ENCODE data around the gene SYTL2. TPM values are rescaled to one million over a fixed set of nuclear protein-coding genes. Genes with fewer than 3 reads are reported as not detected.

The SYTL2 gene
- total and polyA plus RNA-seq, 9 donors: 4.2 to 26.1 (median 8.2) TPM

DNA sequence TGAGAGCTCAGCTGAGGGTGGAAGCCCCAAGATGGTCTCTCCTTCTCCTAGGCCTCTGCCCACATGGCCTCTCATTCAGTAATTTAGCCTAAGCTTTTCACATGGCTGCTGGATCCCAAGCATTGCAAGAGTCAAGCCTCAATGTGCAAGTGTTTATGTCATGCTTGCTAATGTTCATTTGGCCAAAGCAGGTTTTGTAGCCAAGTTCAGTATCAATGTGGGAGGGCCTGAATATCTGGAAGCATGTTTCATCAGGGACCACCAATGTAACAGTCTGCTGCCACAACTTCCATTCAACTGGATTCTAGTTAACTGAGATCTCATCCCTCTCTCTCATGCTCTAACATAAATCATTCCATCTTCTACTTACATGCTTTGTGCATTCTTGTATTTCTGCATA lies 8.5 kb upstream of the SYTL2 start:
- no peaks in the 10 kb centered on the region for H3K9me3 ChIP-seq
- H3K36me3 ChIP-seq: no peaks in the 10 kb centered on the region
- H3K27me3 ChIP-seq: no peaks in the 10 kb centered on the region
- H3K27ac ChIP-seq: no peak overlapping the region
- intact Hi-C loops (cut with DNase I): loop anchor here in 2 of 4 donors (10.0 kb wide), 1 partner anchor 125 kb away; no protein-coding TSS in a partner anchor
- no peak for TF ChIP-seq POLR2A (IDR thresholded peaks at IDR 0.05)
- TF ChIP-seq, protein P1, sequence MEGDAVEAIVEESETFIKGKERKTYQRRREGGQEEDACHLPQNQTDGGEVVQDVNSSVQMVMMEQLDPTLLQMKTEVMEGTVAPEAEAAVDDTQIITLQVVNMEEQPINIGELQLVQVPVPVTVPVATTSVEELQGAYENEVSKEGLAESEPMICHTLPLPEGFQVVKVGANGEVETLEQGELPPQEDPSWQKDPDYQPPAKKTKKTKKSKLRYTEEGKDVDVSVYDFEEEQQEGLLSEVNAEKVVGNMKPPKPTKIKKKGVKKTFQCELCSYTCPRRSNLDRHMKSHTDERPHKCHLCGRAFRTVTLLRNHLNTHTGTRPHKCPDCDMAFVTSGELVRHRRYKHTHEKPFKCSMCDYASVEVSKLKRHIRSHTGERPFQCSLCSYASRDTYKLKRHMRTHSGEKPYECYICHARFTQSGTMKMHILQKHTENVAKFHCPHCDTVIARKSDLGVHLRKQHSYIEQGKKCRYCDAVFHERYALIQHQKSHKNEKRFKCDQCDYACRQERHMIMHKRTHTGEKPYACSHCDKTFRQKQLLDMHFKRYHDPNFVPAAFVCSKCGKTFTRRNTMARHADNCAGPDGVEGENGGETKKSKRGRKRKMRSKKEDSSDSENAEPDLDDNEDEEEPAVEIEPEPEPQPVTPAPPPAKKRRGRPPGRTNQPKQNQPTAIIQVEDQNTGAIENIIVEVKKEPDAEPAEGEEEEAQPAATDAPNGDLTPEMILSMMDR (IDR thresholded peaks at IDR 0.05): no peak
- no peak for TF ChIP-seq EP300 (IDR thresholded peaks at IDR 0.05)
- H3K4me3 ChIP-seq: no peak overlapping the region
- H3K4me1 ChIP-seq (ENCODE audit: insufficient read depth): no peaks in the 10 kb centered on the region
- DNase-seq: no peak

DNA sequence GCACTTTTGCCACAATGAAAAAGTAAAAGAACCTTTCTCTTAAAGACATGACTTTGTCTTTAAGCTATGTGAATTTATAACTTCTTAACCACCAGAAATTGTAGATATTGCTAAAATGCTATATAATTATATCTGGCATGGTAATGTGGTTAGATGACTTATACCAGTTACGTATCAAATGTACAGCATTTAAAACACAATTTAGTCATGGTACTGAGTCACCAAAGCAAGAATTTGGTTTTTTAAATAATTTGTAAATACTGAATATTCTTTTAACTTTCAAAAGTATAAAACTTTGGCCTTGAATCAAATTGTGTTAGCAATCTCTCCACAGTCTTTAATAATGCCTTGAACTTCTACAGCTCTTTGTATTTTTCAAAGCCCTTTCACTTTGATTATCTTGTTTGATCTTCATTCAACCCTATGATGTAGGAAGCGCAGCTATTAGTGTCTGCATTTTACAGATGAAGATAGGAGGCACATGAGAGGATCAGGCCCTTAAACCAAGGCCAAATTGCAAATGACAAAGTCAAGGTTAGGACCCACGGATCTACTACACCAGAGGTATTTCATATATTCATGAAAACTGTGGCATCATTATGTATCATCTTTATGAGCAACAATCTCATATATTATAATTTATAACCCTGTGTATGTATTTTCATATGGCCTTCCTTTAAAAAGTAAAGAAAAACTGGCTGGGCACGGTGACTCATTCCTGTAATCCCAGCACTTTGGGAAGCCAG lies 4.4 kb upstream of the SYTL2 start:
- no peak for DNase-seq
- TF ChIP-seq, protein P1 (IDR thresholded peaks at IDR 0.05): no peak
- TF ChIP-seq EP300 (IDR thresholded peaks at IDR 0.05): no peak
- no peaks in the 10 kb centered on the region for H3K9me3 ChIP-seq
- intact Hi-C loops (cut with DNase I): loop anchor here in 2 of 4 donors (10.0 kb wide), 1 partner anchor 121 kb away; no protein-coding TSS in a partner anchor
- WGBS, 3 donors: 80 to 83% (median 82%) methylated on average over 4 of the region's 4 CpGs
- no peaks in the 10 kb centered on the region for H3K36me3 ChIP-seq
- no peak overlapping the region for H3K27ac ChIP-seq
- H3K27me3 ChIP-seq: no peaks in the 10 kb centered on the region
- H3K4me1 ChIP-seq (ENCODE audit: insufficient read depth): peaks cover 1% of the 10 kb centered on the region
- H3K4me3 ChIP-seq: no peak overlapping the region

DNA sequence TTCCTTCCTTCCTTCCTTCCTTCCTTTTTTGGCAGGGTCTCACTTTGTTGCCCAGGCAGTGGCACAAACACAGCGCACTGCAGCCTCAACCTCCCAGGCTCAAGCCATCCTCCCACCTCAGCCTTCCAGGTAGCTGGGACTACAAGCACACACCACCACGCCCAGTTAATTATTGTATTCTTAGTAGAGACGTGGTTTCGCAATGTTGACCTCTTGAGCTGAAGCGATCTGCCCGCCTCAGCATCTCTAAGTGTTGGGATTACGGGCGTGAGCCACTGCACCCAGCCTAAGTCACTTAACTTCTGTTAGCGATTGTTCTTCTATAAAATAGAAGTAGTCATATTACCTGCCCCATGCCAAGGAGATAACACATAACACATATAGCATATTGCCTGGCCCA lies 2.8 kb upstream of the SYTL2 start:
- TF ChIP-seq POLR2A (IDR thresholded peaks at IDR 0.05) (no peak), EP300 (IDR thresholded peaks at IDR 0.05) (no peak)
- TF ChIP-seq, protein P1 (IDR thresholded peaks at IDR 0.05): no peak
- Histone ChIP-seq H3K4me1 (ENCODE audit: insufficient read depth) (peaks cover 1% of the 10 kb centered on the region), H3K27me3 (no peaks in the 10 kb centered on the region), H3K27ac (no peak overlapping the region), H3K36me3 (no peaks in the 10 kb centered on the region), H3K9me3 (no peaks in the 10 kb centered on the region), H3K4me3 (no peak overlapping the region)
- 93 to 96% (median 96%) methylated on average over 9 of the region's 9 CpGs for WGBS, 3 donors
- intact Hi-C loops (cut with DNase I): loop anchor here in 2 of 4 donors (5.0 to 10.0 kb wide), 2 partner anchors 51 to 119 kb away; no protein-coding TSS in a partner anchor
- no peak for DNase-seq

DNA sequence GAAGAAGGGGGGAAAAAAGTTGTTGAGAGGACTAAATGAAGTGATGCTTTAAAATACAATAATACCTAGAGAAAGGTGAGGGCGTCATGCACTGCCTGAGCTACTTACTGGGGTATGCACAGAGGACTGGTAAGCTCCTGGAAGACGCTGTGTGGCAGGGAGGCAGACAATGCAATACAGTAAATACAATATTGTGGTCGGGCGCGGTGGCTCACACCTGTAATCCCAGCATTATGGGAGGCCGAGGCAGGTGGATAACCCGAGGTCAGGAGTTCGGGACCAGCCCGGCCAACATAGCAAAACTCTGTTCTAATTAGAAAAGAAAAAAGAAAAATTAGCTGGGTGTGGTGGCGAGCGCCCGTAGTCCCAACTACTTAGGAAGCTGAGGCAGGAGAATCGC lies 683 bp upstream of the SYTL2 start:
- Histone ChIP-seq H3K27ac (no peak overlapping the region), H3K4me1 (ENCODE audit: insufficient read depth) (peaks cover 3% of the 10 kb centered on the region), H3K4me3 (peak overlapping the region; percentile 76), H3K36me3 (no peaks in the 10 kb centered on the region), H3K27me3 (no peaks in the 10 kb centered on the region), H3K9me3 (no peaks in the 10 kb centered on the region)
- intact Hi-C loops (cut with DNase I): loop anchor here in 2 of 4 donors (5.0 to 10.0 kb wide), 2 partner anchors 49 to 117 kb away; no protein-coding TSS in a partner anchor
- DNase-seq: no peak
- TF ChIP-seq POLR2A (IDR thresholded peaks at IDR 0.05) (no peak), EP300 (IDR thresholded peaks at IDR 0.05) (no peak)
- TF ChIP-seq, protein P1 (IDR thresholded peaks at IDR 0.05): no peak
- WGBS, 3 donors: 73 to 81% (median 74%) methylated on average over 13 of the region's 13 CpGs

Measured in ovary (tissue), 9 donors.